Activated CD8-positive, alpha-beta memory T cell treated with anti-CD3 and anti-CD28 coated beads for 1 hour (primary cell): ENCODE measurements around the gene PKNOX1.
"Not testable (repeated sequence)": the region's sequence is repeated elsewhere in the genome, so short reads cannot be mapped to it uniquely, and the experiment has no call there.

Source experiments
- DNase-seq, 2 donors: peaks; one replicate each; pipeline ENCODE4 v3.0.0-alpha.2; 2020; ENCODE audit warnings: low read depth in 1 of 2; ENCODE audit errors: extremely low read depth in 1 of 2

PKNOX1 gene

DNA sequence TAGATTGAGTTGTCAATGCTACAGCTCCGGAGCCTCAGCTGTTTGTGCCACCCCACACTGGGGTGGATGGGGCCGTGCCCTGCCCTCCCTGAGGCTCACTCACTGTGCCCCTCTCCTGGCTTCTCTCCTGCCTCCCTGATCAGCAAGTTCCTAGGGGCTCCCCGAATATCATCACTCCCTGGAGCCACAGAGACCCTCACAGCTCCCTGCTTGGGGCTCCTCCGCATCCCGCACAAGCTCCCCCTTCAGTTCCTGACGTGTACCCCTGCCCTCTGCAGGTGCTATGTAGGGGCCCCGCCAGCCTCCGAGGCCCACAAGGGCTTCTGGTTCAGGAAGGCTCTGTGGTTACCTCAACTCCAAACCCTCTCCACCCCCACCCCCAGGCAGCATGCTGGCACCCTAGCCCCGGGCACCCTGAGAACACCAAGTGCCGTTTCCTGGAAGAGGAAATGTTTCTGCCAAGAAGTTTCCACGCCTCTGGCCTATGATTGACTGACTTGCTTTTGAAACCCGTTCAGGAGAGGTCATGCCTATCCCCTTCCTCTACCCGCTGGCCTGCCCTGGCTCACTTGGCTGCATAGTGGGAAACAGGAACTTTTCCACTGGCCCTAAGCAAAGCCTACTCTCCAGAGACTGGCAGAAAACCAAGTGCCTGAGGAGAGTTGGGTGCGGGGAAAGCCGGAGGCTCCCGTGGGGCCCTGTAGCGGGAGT, 71.0 kb downstream of the PKNOX1 start:
- DNase-seq, result not testable (repeated sequence)

DNA sequence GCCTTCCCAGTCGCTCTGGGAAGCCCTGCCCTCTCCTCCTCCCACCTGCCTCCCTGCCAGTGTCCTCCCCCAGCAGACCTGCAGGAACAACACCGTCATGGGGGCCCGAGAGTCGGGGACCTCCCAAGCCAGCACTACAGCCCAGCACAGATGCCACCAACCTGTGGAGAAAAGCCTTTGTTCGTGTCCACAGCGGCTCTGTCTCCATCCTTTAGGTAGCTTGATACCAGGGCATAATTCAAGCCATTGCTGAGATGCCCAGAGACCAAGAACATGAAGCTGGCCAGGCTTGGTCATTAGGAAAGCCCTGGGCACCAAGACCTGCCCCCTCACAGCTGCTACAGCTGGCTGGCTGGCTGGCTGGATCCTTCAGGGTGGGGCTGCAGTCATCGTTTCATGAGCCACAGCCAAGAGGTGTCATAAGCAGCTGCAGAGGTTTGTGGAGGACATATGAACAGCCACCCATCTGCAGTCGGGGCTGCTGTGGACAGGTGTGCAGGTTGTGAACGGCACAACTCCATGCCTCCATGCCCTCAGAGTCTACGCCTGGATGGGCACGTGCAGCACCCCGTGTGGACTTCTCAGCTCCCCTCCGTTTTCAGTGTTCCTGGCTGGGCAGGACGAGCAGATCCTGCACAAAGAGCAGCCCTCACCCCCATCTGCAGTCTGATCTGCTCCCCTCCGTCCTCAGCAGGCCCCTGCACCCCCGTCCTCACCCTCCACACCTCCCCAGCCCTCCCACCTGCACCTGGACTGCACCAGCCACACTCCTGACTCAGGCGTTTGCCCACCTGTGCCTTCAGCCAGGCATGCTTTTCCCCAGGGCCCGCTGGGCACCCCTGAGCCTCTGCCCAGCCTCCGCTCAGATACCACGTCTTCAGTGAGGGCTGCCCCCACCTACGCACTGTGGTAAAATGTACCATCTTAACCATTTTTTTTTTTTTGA, 71.8 kb downstream of the PKNOX1 start:
- not testable (repeated sequence) for DNase-seq

DNA sequence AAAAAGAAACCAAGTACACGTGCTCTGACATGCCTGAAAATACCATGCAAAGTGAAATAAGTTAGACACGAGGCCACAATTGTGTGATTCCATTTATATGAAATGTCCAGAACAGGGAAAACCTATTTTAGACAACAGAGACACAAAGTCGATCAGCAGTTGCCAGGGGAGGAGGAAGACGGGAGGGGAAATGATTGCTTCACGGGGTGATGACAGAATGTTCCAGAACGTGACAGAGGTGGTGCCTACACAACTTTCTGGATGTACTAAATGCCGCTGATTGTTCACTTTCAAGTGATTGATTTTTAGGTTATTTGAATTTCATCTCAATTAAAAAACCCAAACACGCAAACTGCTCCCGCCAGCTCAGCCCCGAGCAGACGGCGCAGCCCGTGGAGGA, 78.8 kb downstream of the PKNOX1 start:
- not testable (repeated sequence) for DNase-seq

DNA sequence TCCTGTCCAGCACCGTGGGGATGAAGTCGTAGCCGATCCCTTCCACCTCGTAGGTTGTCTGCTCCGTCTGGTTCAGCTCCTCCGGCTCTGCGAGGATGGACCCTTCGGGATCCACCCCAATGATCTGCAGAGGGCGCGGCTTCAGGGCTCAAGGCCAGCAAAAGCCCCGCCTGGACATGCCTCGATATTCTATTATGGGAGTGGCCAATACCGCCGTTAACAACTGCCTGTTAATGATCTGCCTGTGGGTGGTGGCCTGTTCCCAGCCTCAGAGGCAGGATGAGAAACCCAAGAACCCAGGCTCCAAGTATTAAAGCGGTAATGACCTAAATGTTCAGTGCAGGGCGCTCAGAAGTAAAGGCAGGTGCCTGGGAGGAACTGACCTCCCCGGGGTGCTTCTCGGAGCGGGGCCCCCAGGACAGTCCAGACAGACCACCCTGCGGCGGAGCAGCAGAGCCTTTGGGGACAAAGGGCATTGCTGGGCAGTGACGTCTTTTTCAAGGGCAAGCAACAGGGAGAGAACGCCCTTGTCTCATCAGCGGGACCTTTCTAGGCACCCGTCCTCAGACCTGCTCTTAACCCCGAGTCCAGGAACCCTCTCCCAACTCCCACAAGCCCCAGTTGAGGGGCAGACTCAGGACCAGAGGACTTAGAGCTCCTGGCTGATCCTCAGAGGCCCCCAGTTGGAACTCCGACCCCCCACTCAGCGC, 88.7 kb downstream of the PKNOX1 start:
- not testable (repeated sequence) for DNase-seq

DNA sequence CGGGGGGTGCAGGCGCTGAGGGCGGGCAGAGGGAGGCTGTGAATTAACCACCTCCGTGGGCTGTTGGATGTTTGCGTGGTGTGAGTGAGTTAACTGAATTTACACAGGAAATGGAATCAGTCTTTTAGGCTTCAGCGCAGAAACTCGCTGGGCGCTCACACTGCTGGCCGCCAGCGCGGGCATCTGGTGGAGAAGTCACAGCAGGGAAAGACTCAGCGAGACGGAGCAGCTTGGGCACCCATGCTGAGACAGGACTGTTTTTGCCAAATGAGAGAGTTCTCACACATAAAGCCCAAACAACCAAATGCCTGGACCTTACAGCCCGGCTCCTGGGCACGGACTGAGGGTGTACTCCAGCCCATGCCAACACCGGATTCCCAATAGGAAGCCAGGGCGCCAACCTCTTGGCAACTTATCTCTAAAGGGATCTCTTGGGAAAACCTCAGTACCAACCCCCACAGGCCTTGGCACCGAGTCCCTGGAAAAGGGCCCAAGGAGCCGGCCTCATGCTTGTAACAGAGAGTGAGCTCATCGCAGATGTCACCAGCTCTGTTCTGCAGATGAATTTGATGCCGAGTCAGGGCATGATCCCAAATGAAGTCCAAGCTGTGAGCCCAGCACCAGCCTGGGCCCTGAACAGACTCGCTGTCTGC, 90.0 kb downstream of the PKNOX1 start:
- not testable (repeated sequence) for DNase-seq

DNA sequence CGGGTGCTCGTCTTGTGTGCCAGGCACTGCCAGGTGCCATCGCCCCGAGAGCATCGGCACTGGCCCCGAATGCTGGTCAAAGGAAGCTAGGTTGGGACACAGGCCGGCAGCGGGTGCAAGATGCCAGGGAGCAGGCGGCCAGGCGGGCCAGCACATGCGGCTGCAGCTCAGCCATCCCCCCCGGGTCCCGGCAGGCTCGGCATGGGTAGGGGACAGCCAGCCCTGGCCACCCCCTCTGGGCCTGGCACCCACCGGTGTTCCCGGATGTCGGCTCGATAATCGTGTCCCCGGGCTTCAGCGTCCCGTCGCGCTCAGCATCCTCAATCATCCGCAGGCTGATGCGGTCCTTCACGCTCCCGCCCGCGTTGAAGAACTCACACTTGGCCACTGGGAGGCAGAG, 91.6 kb downstream of the PKNOX1 start:
- DNase-seq, result not testable (repeated sequence)

DNA sequence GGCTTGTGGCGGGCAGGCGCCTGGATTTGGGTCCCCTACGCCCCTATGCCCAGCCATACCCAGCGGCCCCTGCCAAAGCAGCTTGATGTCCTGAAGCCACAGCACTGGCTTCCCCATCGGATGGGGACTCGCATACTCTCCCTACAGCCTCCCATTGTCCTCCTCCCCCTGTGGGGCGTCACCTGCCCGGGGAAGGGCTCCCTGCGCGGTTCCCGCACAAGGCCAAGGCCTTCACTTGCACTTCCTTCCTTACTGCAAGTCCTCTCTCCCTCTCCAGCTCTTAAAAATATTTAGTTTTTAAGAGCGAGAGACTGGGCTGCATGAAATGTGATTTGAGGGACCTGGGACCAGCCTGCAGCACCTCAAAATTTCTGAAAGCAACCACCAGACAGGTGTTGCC, 92.3 kb downstream of the PKNOX1 start:
- DNase-seq, result not testable (repeated sequence)

DNA sequence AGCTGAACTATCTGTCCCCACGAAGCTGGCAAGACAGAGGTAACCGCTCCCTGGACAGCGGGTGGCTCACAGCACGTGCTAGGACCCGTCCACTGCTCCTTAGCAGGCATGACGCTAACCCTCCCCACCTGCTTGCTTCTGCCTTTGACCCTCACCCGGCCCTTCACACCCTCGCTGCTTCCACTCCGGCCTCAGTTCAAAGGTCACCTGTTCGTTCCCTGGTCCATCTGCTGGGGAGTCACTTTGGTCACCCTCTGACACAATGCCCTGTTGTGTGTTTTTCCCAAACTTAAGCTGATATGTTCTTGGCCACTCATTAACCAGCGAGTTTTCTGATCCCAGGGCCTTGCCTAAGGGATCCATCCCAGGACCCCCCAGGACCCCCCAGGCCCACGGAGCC, 93.7 kb downstream of the PKNOX1 start:
- DNase-seq, result not testable (repeated sequence)

DNA sequence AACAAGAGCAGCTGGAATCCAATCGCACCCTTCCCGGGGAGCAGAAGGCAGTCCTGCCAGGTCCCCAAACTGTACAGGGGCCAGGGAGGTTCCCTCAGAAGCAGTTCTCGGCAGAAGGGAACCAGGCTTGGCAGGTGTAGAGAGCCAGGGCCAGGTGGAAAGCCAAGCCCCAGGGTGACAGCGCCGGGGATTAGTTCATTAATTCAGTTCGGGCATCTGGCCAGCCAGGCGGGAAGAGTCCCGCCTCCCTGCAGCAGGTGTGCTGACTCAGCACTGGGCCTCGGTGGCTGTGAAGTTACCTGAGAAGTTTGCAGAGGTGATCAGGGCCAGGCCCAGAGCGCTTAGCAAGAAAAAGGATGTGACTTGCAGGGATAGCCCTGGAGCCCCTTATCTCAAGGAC, 95.3 kb downstream of the PKNOX1 start:
- not testable (repeated sequence) for DNase-seq

DNA sequence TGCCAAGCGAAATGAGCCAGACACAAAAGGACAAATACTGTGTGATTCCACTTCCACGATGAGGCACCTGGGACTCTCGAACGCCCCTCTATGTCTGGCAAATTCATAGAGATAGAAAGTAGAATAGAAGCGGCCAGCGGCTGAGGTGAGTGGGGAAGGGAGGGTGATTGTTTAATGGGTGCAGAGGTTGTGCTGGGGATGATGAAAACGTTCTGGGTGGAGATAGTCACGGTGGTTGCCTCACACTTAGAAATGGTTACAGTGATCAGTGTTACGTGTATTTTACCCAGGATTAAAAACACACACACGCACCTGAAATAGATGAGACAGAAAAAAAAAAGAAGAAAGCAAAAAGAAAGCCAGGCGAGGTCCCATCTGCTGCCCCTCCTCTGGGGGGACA, 98.4 kb downstream of the PKNOX1 start:
- DNase-seq, result not testable (repeated sequence)

DNA sequence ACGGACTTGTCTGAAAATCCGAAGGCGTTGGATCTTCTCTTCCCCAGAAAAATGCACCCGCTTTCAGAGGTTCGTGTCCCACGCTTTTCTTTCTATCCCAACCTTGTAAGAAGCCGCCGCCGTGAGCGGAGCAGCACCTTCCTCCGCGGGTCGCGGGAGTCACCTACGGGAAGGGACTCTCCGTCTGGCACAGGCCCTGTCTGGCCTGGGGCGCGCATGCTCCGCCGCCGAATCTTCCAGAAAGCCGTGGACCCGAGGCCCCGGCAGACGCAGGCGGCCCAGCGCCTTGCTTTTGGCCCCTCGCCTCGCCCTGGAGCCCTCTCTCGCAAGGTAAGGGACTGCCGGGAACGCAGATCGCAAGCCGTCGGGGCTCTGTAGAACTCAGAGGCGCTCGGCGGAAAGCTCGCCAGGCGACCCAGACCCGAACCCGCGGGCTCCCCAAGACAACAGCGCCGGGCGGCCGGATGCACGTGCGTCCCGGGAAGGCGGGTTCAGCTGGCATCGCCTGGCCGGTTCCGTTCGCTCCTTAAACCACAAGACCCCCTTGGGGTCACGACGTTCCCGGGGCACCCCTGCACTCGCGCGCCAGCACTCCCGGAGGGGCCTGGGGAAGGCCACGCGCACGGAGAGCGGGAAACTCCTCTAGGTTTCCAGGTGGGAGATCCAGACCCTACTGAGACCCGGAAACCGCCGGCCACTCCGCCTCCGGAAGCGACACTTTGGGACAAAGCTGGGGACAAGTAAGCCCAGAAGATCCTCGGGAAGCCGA, 100.2 kb downstream of the PKNOX1 start:
- not testable (repeated sequence) for DNase-seq

DNA sequence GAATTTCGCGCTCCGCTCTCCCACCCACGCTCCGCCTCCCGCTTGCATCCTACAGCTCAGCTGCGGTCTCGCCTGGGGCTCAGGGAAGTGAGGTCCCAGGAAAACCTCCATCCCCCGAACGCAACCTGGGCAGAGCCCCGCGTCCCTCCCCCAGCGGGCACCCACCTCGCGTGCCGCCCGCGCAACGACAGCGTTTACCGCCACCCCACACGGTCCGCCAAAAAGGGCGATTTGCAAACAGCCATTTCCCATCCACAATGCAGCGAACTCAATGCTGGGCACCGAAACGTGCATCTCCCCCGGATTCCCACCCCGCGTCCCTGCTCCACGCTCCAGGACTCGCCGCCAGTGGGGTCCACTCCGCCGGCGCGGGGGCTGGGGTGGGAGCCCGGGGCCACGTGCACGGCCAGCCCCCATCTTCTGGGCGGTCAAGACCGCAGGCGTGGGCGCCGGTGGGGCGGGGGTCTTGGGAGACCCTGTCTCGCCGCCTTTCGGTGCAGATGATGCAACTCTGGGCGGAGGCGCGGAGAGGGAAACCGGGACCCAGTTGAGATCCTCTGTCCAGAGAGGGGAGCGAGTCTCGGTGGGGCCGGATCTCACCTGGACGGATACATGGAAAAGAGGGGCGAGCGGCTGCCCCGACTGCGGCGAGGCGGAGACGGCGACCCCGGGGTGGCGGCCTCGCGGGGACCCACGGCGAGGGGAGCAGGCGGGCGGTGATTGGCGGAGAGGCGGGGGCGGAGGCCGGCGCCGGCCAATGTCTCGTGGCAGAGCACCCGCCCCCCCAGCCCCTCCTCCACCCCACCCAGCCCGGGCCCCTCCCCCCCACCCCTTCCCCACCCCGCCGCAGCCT, 101.0 kb downstream of the PKNOX1 start, which contains the start of gene CBS:
TSS of gene CBS (minus strand) at position 666 of the 853 bp plus-strand sequence. CDS start 3,642 bp downstream, outside the sequence.
- not testable (repeated sequence) for DNase-seq

DNA sequence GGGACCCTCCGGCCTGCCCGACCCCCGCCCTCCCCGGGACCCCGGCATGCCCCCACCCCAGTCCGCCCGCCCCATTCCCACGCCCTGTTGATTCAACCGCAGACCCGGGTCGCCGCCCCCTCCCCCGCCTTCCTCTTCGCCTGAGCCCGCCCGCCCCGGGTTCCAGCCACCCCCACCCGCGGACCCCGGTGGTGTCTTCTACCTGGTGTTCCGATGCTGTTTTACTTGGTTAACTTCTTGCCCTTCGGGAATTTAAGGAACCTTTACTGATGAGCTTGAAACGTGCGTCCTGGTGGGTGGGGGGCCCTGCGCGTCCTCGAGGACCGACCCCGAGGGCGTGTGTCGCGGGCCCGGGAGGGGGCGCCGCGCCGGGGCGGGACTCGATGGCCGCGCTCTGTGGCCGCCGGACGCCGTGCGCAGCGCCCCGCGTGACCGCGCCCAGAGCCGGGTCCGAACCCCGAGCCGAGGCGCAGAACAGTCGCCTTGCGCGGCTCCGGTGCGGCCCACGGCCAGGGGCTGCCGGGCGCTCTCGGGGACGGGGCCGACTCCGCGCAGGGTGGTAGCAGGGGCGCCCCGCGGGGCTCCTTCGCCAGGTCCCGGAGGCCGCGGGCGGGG, 101.8 kb downstream of the PKNOX1 start:
- DNase-seq, result not testable (repeated sequence)

DNA sequence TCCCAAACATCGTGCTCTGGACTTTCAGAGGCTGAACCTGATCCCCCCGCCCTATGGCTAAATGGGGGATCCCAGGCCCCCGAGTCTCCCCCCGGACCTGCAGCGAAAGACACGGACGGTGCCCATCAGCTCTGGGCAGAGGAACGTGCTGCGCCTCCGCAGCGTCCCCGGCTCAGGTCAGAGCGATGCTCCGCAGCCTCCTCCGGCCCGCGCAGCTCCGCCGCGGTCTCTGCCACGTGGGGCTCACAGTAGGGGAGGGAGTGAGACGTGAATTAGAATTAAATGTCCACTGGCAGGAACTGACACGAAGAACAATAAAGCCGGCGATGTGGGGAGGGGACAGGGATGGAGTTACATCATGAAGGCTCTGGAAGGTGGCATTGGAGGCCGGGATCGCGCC, 102.3 kb downstream of the PKNOX1 start:
- not testable (repeated sequence) for DNase-seq

DNA sequence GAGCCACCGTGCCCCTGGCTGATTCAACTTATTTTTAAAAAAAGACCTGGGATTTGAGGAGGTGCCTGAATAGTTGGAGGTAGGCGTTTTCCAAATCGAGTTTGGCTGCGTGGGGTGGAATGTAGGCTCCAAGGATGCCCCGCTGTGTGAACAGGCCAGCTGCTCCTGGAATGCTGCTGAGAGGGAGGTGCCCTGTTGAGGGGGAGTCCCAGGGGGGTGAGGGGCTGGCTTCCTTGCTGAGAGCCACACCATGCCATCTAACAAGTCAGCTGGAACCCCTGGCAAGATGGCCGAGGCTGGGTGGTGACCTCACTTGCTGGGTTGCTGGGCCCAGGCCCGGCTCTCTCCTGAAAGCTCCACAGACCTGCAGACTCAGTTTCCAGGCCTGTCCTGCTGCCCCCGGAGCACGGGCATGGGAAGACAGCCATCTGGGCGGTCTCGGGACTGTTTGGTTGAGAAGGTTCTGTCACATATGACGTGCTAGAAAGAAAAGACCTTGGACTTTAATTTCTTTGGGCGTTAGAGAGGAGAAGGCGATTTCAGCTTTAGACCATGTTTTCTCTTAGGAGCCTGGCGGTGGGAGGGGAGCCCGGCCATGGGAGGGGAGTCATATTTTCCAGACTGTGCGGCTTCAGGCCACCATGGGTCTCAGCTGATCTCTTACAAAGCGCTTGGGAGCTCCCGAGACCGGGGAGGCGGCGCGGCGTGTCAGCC, 108.4 kb downstream of the PKNOX1 start:
- not testable (repeated sequence) for DNase-seq
